HG03139 (cell line): ENCODE results near the gene KCNA4.
"Not testable (repeated sequence)": the region's sequence is repeated elsewhere in the genome, so short reads cannot be mapped to it uniquely, and the experiment has no call there.

Source experiments
- ATAC-seq: cut with Tn5 transposase; IDR thresholded peaks from one replicate; pipeline ENCODE4 v1.9.1; 2021; ENCODE audit not compliant: unreplicated experiment

Gene KCNA4

GRCh38 chr11:30016588-30017363 lies at the start of gene KCNA4:
TSS of gene KCNA4 (minus strand) at chr11:30017030. CDS start at chr11:30012678, 4,352 bp downstream.
- ATAC-seq = no peak

- no peak for ATAC-seq
Measured at GRCh38 chr11:30062103-30062502, 45.3 kb upstream of the KCNA4 start.

- ATAC-seq = no peak
Measured at GRCh38 chr11:30059172-30059815, 42.5 kb upstream of the KCNA4 start.

GRCh38 chr11:30049214-30049613 lies 32.4 kb upstream of the KCNA4 start:
- ATAC-seq = no peak

DNA sequence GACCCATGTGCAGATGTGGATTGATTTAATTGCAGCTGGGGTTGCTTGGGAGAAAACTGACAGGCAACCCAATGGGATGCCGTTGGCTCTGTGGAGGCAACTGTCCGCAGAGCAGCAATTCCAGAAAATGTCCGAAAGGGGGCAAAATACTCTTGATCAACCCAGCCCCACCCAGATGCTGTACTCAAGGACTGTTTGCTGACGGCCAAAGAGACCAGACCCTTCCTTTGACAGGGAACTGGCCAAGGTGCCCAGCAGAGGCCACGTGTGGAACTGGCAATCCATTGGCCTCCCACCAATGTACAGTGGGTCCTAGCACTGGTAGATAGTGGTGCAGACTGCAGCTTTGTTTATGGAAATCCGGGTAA lies 29.7 kb upstream of the KCNA4 start:
- ATAC-seq = no peak

GRCh38 chr11:30045921-30046577 lies 29.2 kb upstream of the KCNA4 start:
- ATAC-seq = no peak

- no peak for ATAC-seq
Measured at GRCh38 chr11:30045144-30045543, 28.3 kb upstream of the KCNA4 start.

GRCh38 chr11:30041171-30041570 lies 24.3 kb upstream of the KCNA4 start:
- no peak for ATAC-seq

- not testable (repeated sequence) for ATAC-seq
Measured at GRCh38 chr11:30034746-30035145, 17.9 kb upstream of the KCNA4 start.

DNA sequence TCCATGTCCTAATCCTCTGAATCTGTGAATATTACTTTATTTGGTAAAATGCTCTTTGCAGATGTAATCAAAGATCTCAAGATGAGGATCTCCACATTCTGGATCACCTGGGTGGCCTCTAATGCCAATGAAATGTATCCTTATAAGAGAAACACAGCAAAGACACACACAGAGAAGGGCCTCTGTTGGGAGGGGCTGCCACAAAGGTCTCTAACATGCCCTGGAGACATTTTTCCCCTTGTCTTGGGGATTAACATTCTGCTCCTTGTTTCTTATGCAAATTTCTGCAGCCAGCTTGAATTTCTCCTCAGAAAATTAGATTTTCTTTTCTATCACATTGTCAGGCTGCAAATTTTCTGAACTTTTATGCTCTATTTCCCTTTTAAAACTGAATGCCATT lies 17.3 kb upstream of the KCNA4 start:
- ATAC-seq = not testable (repeated sequence)

DNA sequence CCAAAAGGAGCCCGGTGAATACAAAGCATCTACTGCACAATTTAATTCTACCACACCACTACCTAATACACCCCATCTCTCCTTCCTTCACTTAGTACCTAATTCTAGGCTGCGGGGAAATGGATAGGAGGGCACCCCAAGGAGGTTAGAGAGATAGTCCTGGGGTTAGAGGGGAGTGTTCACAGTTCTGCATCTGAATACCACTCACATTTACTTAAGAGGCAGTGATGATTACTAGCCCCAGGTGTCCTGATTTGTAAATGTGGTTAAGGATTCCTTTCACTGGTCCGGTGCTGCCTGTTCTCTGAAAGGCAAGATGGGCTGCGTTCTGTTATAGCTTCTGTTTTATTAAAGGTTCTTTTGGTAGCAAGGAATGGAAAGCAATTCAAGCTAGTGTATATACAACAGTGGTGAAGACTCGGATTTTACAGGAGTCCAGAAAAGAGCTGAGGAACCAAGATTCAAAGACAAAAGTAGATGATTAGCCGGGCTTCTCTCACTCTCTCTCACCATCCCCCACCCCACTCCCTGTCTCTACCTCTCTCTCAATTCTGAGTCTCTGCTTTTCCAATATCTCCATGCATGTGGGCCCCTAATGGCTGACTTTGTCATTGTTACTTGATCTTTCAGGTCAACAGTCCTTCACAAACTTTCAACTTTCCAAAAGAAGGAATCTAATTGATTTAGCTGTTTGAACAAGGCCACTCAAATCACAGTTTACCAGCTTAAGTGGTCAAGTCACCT lies 8.7 kb upstream of the KCNA4 start:
- ATAC-seq = no peak

DNA sequence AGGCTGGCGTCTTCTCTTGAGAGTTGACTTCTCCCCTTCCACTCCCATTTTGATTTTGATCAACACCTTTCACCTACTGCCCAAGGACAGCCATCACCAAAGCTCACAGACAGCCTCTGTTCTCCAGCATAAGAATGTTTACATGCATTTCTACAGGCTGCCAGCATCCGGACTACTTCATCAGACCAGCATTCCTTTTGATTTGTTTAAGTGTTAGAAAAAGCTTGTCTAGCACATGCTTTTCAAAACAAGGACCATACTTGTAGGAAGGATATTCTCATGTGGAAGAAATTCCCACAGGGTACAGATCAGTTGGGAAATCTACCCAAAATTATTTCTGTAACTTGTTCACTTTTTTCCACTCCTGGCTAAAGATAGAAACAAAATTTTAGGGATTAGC lies 6.2 kb upstream of the KCNA4 start:
- ATAC-seq = no peak

DNA sequence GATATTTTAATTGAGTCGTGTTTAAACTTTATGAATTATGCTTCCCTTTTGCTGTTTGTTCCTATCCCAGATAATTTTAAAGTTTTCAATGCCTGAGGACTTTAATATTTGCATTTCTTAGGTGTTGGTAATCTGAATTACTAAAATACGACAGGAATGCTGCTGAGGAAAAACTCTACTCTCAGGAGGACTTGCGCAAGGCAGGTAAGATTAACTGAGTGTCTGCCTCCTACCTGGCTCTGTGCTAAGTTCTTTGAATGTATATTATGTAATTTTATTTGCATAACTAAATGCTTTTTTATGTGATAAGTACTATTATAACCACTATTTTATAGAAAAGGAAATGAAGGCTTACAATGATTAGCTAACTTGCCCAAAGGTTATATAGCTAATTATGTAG lies 2.7 kb upstream of the KCNA4 start:
- no peak for ATAC-seq

- ATAC-seq = no peak
Measured at GRCh38 chr11:30018495-30018894, 1.7 kb upstream of the KCNA4 start.

DNA sequence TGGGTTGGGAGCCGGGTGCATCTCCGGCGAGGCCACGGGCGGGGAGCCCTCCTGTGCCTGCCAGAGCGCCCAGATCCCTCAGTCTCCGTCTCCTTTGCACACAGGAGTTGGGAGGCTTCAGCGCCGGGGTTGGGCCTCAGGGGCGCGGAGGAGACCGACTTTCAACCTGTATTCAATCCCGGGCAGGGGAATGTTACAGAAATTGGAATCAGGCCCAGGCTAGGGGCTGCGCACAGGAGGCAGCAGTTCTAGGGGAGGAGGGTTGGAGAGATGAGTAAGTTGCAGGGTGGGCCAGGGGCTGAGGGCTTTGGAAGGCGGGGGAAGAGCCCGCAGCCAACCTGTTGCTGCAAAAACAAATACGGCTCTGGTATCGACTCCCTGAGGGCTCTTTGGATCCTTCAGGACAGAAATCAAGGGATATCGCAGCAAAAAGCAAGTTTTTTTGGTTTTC lies 640 bp upstream of the KCNA4 start:
- no peak for ATAC-seq

- ATAC-seq = no peak
Measured at GRCh38 chr11:30015725-30016412, 961 bp downstream of the KCNA4 start.

GRCh38 chr11:30012346-30012745 lies 4.5 kb downstream of the KCNA4 start:
- ATAC-seq = no peak

- no peak for ATAC-seq
Measured at GRCh38 chr11:30009060-30009459, 7.8 kb downstream of the KCNA4 start.

- no peak for ATAC-seq
Measured at GRCh38 chr11:30006876-30007275, 10.0 kb downstream of the KCNA4 start.

DNA sequence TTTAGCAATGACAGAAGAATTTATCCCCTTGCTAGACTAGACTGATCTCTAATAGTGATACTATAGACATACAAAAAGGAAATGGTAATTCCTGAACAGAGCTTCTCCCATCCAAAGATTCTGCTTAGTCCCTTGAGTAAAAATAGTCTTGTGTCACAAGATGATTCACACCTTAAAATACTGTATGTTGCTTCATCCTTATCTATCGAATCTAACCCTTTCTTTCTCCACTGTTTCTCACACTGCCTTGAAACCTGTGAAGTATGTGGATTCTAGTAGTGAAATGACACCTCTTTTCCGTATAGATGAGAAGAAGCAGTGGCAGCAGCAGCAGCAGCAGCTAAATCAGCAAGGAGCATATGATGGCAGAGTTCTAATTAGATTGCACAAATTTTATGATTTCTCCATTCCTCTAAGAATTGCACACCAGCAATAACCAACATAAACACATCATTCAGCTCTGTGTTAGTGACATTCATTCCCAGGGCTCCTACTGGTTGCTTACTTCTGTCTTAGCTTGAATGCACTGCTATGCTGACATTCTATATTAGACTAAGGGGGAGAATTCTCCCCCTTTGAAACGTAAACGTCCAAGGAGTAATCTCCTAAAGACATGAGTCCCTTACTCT lies 14.6 kb downstream of the KCNA4 start:
- ATAC-seq = no peak
